C4-2B (cell line): ENCODE results near the gene SPON1.

Source experiments
- CTCF ChIP-seq: fragments of 450-650 bp; conservative IDR thresholded peaks from 2 replicates; pipeline ENCODE4 v1.5.1; 2017; ENCODE audit warnings: mild to moderate bottlenecking
- ZFX ChIP-seq: fragments of 450-650 bp; IDR thresholded peaks from 2 replicates; pipeline ENCODE4 v1.6.1; 2017

GRCh38 chr11:14234446-14234845 lies 271.9 kb downstream of the SPON1 start:
- TF ChIP-seq CTCF = no peak
- no peak for TF ChIP-seq ZFX
